BE2C (cell line): ENCODE results near the gene PDGFRB.

Experiments
- DNase-seq: peaks from one replicate; pipeline ENCODE4 v3.0.0-alpha.2; 2020
- H3K27me3 ChIP-seq: fragments of 250-450 bp; sonication (Bioruptor Pico); 2 replicates; pipeline ENCODE4 v1.5.1; 2020; ENCODE audit warnings: mild to moderate bottlenecking
- H3K36me3 ChIP-seq: fragments of 250-450 bp; sonication (Bioruptor Pico); 2 replicates; pipeline ENCODE4 v1.5.1; 2020; ENCODE audit warnings: mild to moderate bottlenecking
- H3K4me1 ChIP-seq: fragments of 250-450 bp; sonication (Bioruptor Pico); 2 replicates; pipeline ENCODE4 v1.5.1; 2020
- H3K4me3 ChIP-seq: 2 replicates; pipeline ENCODE4 v1.5.1; 2011; ENCODE audit warnings: low read depth, low read length
- H3K9me3 ChIP-seq: fragments of 250-450 bp; sonication (Bioruptor Pico); 2 replicates; pipeline ENCODE4 v1.5.1; 2020
- CTCF ChIP-seq: IDR thresholded peaks from 2 replicates; pipeline ENCODE4 v1.5.1; 2012; ENCODE audit warnings: mild to moderate bottlenecking, low read depth, low read length

The PDGFRB gene

GRCh38 chr5:150174285-150174684 is 18.6 kb upstream of the PDGFRB start:
- Histone ChIP-seq H3K9me3 (no peaks in the 10 kb centered on the region), H3K36me3 (no peaks in the 10 kb centered on the region), H3K4me1 (peaks cover 4% of the 10 kb centered on the region; the same call in 1 of the 2 replicates), H3K27me3 (no peaks in the 10 kb centered on the region), H3K4me3 (no peak overlapping the region)
- no peak for TF ChIP-seq CTCF
- no peak for DNase-seq

- H3K36me3 ChIP-seq = no peaks in the 10 kb centered on the region
- TF ChIP-seq CTCF = no peak
- H3K4me3 ChIP-seq = no peak overlapping the region
These were observed 17.5 kb upstream of the PDGFRB start for GRCh38 chr5:150173161-150173560.

GRCh38 chr5:150172556-150172955 is 16.9 kb upstream of the PDGFRB start:
- H3K36me3 ChIP-seq = no peaks in the 10 kb centered on the region
- no peak overlapping the region for H3K4me3 ChIP-seq
- TF ChIP-seq CTCF = no peak
- peaks cover 4% of the 10 kb centered on the region; the same call in 1 of the 2 replicates for H3K4me1 ChIP-seq
- DNase-seq = no peak
- H3K9me3 ChIP-seq = no peaks in the 10 kb centered on the region
- H3K27me3 ChIP-seq = no peaks in the 10 kb centered on the region

More at GRCh38 chr5:150173161-150173560, 17.5 kb upstream of the PDGFRB start:
- H3K4me1 ChIP-seq = peaks cover 4% of the 10 kb centered on the region; the same call in 1 of the 2 replicates
- no peaks in the 10 kb centered on the region for H3K27me3 ChIP-seq
- H3K9me3 ChIP-seq = no peaks in the 10 kb centered on the region
- no peak for DNase-seq

- no peak for DNase-seq
- no peaks in the 10 kb centered on the region for H3K9me3 ChIP-seq
- no peaks in the 10 kb centered on the region for H3K36me3 ChIP-seq
- H3K4me1 ChIP-seq = peaks cover 4% of the 10 kb centered on the region; the same call in 1 of the 2 replicates
- H3K4me3 ChIP-seq = no peak overlapping the region
- TF ChIP-seq CTCF = no peak
- no peaks in the 10 kb centered on the region for H3K27me3 ChIP-seq
These were observed 16.5 kb upstream of the PDGFRB start for GRCh38 chr5:150172145-150172544.

GRCh38 chr5:150168864-150169263 is 13.2 kb upstream of the PDGFRB start:
- H3K36me3 ChIP-seq = no peaks in the 10 kb centered on the region
- peaks cover 12% of the 10 kb centered on the region for H3K4me1 ChIP-seq
- DNase-seq = no peak
- no peak for TF ChIP-seq CTCF
- H3K27me3 ChIP-seq = no peaks in the 10 kb centered on the region
- H3K4me3 ChIP-seq = no peak overlapping the region
- H3K9me3 ChIP-seq = no peaks in the 10 kb centered on the region

- H3K4me1 ChIP-seq = peaks cover 12% of the 10 kb centered on the region
- no peak overlapping the region for H3K4me3 ChIP-seq
- H3K36me3 ChIP-seq = no peaks in the 10 kb centered on the region
- peak; percentile 34 for TF ChIP-seq CTCF
- no peaks in the 10 kb centered on the region for H3K27me3 ChIP-seq
- DNase-seq = no peak
- no peaks in the 10 kb centered on the region for H3K9me3 ChIP-seq
These were observed 12.3 kb upstream of the PDGFRB start for GRCh38 chr5:150167908-150168307.
